ENCODE results near the gene SLC17A1.

DNA sequence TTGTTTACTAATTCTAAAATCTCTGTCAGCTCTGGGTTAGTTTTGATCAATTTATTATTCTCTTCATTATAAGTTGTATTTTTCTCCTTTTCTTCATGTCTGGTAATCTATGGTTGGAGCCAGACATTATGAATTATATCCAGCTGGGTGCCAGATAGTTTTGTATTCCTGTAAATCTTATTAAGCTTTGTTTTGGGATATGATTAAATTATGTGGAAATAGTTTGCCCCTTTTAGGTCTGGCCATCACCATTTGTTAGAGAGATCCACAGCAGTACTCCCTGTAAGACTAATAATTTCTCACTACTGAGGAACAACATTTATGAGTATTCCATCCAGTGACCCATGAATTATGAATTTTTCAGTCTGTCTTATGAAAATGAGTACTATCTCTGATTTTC lies 20.9 kb upstream of the SLC17A1 start:
- TF ChIP-seq, protein P1, sequence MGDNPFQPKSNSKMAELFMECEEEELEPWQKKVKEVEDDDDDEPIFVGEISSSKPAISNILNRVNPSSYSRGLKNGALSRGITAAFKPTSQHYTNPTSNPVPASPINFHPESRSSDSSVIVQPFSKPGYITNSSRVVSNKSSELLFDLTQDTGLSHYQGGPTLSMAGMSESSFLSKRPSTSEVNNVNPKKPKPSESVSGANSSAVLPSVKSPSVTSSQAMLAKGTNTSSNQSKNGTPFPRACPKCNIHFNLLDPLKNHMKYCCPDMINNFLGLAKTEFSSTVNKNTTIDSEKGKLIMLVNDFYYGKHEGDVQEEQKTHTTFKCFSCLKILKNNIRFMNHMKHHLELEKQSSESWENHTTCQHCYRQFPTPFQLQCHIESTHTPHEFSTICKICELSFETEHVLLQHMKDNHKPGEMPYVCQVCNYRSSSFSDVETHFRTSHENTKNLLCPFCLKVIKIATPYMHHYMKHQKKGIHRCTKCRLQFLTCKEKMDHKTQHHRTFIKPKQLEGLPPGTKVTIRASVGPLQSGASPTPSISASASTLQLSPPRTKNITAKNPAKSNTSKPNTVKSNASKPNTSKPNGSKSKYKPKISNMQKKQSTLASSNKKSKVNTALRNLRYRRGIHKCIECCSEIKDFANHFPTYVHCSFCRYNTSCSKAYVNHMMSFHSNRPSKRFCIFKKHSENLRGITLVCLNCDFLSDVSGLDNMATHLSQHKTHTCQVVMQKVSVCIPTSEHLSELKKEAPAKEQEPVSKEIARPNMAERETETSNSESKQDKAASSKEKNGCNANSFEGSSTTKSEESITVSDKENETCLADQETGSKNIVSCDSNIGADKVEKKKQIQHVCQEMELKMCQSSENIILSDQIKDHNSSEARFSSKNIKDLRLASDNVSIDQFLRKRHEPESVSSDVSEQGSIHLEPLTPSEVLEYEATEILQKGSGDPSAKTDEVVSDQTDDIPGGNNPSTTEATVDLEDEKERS (CRISPR knock-in tag; IDR thresholded peaks at IDR 0.05) = no peak
- TF ChIP-seq ZFX (CRISPR knock-in tag; IDR thresholded peaks at IDR 0.05; ENCODE audit: low read depth) = no peak
- no peak for TF ChIP-seq CTCF (CRISPR knock-in tag; IDR thresholded peaks at IDR 0.05)
- TF ChIP-seq ZFP90 (CRISPR knock-in tag; IDR thresholded peaks at IDR 0.05; ENCODE audit: borderline replicate concordance) = no peak
- TF ChIP-seq, protein P2, sequence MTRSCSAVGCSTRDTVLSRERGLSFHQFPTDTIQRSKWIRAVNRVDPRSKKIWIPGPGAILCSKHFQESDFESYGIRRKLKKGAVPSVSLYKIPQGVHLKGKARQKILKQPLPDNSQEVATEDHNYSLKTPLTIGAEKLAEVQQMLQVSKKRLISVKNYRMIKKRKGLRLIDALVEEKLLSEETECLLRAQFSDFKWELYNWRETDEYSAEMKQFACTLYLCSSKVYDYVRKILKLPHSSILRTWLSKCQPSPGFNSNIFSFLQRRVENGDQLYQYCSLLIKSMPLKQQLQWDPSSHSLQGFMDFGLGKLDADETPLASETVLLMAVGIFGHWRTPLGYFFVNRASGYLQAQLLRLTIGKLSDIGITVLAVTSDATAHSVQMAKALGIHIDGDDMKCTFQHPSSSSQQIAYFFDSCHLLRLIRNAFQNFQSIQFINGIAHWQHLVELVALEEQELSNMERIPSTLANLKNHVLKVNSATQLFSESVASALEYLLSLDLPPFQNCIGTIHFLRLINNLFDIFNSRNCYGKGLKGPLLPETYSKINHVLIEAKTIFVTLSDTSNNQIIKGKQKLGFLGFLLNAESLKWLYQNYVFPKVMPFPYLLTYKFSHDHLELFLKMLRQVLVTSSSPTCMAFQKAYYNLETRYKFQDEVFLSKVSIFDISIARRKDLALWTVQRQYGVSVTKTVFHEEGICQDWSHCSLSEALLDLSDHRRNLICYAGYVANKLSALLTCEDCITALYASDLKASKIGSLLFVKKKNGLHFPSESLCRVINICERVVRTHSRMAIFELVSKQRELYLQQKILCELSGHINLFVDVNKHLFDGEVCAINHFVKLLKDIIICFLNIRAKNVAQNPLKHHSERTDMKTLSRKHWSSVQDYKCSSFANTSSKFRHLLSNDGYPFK (CRISPR knock-in tag; IDR thresholded peaks at IDR 0.05; ENCODE audit: borderline replicate concordance) = no peak

All from HepG2 (cell line).